H1 (cell line): Measurements from ENCODE around the gene SLX9.

Experiments used
- BRCA1 ChIP-seq: IDR thresholded peaks from 2 replicates; pipeline ENCODE4 v1.6.1; 2012; ENCODE audit warnings: low read depth, low read length, improper control_type of control experiment
- CHD2 ChIP-seq: IDR thresholded peaks from 2 replicates; pipeline ENCODE4 v1.6.1; 2012; ENCODE audit warnings: low read length, improper control_type of control experiment
- JUN ChIP-seq: IDR thresholded peaks from 2 replicates; pipeline ENCODE4 v1.6.1; 2011; ENCODE audit warnings: low read depth, mild to moderate bottlenecking, improper control_type of control experiment, low read length
- MAFK ChIP-seq: IDR thresholded peaks from 2 replicates; pipeline ENCODE4 v1.6.1; 2012; ENCODE audit warnings: low read depth, mild to moderate bottlenecking, improper control_type of control experiment, low read length
- POLR2A ChIP-seq, 2 experiments: IDR thresholded peaks; 1 replicate in 1 of 2; 2 replicates in 1 of 2; pipeline ENCODE4 v1.6.1; 2011; ENCODE audit warnings: low read depth in 2 of 2, low read length in 2 of 2, mild to moderate bottlenecking in 2 of 2; ENCODE audit errors: control extremely low read depth in 1 of 2
- SP2 ChIP-seq: IDR thresholded peaks from 2 replicates; pipeline ENCODE4 v1.6.1; 2012; ENCODE audit warnings: mild to moderate bottlenecking, low read length, inconsistent platforms
- YY1 ChIP-seq: IDR thresholded peaks from 2 replicates; pipeline ENCODE4 v1.6.1; 2011; ENCODE audit warnings: low read depth, mild to moderate bottlenecking, low read length
- TF ChIP-seq, protein P1 (sequence below): IDR thresholded peaks from 2 replicates; pipeline ENCODE4 v1.6.1; 2012; ENCODE audit warnings: inconsistent platforms
- TF ChIP-seq, protein P2 (sequence below), 3 experiments: IDR thresholded peaks; 1 replicate in 2 of 3; 2 replicates in 1 of 3; pipeline versions ENCODE4 v1.5.1 to v1.6.1; 2011; ENCODE audit warnings: low read length in 3 of 3, mild to moderate bottlenecking in 3 of 3, inconsistent platforms in 2 of 3, low read depth in 1 of 3, moderate library complexity in 1 of 3; ENCODE audit not compliant: insufficient read depth in 1 of 3; ENCODE audit errors: control extremely low read depth in 1 of 3

DNA sequence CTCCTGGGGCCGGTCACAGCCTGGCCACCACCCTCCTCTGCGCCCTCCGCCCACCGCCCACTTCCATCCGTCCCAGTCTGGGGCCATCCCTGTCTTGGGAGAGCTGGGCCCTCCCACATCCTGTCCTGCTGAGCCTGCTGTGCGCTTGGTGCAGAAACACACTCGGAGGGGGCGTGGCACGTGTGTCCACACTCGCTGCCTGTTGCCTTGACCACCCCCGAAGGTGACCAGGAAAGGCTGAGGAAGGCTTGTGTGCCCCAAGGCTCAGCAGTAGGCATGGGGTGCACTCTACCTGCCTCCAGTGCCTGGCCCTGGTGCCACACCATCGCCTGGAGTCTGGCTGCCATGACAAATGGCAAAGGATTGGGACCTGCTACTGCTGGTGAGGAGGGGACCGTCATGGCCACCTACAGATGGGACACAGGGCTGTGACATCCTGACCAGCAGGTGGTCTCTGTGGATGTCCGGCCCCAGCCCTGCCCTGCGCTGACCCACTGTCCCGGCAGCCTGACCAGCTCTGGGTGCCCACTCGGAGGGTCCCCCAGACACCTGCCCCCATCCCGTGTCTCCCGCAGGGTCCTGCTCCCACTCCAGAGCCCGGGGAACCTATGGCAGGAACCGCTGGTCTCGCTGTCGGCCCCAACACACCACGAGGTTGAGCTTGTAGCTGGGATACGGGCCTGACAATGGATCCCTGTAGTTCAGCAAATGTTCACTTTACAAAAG is 43.1 kb upstream of the SLX9 start:
- TF ChIP-seq POLR2A (IDR thresholded peaks at IDR 0.05; ENCODE audit: control extremely low read depth in 1 of 2, low read depth in 2 of 2, low read length in 2 of 2) (no peak), JUN (no peak), MAFK (no peak), CHD2 (no peak), SP2 (no peak), BRCA1 (no peak), YY1 (no peak)
- TF ChIP-seq, protein P1, sequence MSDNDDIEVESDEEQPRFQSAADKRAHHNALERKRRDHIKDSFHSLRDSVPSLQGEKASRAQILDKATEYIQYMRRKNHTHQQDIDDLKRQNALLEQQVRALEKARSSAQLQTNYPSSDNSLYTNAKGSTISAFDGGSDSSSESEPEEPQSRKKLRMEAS = no peak
- TF ChIP-seq, protein P2, sequence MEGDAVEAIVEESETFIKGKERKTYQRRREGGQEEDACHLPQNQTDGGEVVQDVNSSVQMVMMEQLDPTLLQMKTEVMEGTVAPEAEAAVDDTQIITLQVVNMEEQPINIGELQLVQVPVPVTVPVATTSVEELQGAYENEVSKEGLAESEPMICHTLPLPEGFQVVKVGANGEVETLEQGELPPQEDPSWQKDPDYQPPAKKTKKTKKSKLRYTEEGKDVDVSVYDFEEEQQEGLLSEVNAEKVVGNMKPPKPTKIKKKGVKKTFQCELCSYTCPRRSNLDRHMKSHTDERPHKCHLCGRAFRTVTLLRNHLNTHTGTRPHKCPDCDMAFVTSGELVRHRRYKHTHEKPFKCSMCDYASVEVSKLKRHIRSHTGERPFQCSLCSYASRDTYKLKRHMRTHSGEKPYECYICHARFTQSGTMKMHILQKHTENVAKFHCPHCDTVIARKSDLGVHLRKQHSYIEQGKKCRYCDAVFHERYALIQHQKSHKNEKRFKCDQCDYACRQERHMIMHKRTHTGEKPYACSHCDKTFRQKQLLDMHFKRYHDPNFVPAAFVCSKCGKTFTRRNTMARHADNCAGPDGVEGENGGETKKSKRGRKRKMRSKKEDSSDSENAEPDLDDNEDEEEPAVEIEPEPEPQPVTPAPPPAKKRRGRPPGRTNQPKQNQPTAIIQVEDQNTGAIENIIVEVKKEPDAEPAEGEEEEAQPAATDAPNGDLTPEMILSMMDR (IDR thresholded peaks at IDR 0.05; ENCODE audit: control extremely low read depth in 1 of 3, insufficient read depth in 1 of 3, low read depth in 1 of 3, low read length in 3 of 3) = no peak
